PC-9 (cell line): ENCODE data around the gene WDR53. TPM values are rescaled to one million over a fixed set of nuclear protein-coding genes. Genes with fewer than 3 reads are reported as not detected.
A peak's percentile ranks its signal among the peaks of the same experiment; 100 is the strongest.

Experiments used
- BruUV-seq: library from RNA; stranded (reverse); fragments of 400-500 nt; replicated peaks from 2 replicates; lab custom pipeline; 2021; lab: Mats Ljungman, UMichigan
- CTCF ChIA-PET: fragments of 300-600 bp; sonication (Branson Sonifier 250); formaldehyde crosslinking; loops from one replicate; lab custom pipeline; 2022; ENCODE audit warnings: antibody characterized with exemption; lab: Charles Lee
- POLR2A ChIA-PET: fragments of 300-600 bp; sonication (Branson Sonifier 250); formaldehyde crosslinking; loops from one replicate; lab custom pipeline; 2022; ENCODE audit warnings: antibody characterized with exemption; ENCODE audit not compliant: unreplicated experiment; lab: Charles Lee
- DNase-seq, 2 experiments: peaks; one replicate each; pipeline versions ENCODE4 v3.0.0 to v3.0.0-alpha.2; 2015 to 2022; ENCODE audit warnings: mixed read lengths in 1 of 2
- H2AFZ ChIP-seq: fragments of 200-600 bp; sonication (generic); 2 replicates; pipeline ENCODE4 v1.8.1; 2017; ENCODE audit warnings: antibody characterized with exemption
- H3F3A ChIP-seq: fragments of 200-600 bp; sonication (generic); 2 replicates; pipeline ENCODE4 v1.8.1; 2017; ENCODE audit warnings: antibody characterized with exemption, mild to moderate bottlenecking, low read depth; ENCODE audit not compliant: insufficient read depth
- H3K27ac ChIP-seq: fragments of 200-600 bp; sonication (generic); 2 replicates; pipeline ENCODE4 v1.6.1; 2016; ENCODE audit warnings: mixed run types
- H3K27me3 ChIP-seq: fragments of 200-600 bp; sonication (generic); 2 replicates; pipeline ENCODE4 v1.6.1; 2016; ENCODE audit warnings: low read depth, mixed run types; ENCODE audit not compliant: insufficient read depth
- H3K36me3 ChIP-seq: fragments of 200-600 bp; sonication (generic); 2 replicates; pipeline ENCODE4 v1.6.1; 2016; ENCODE audit warnings: low read depth, mixed run types
- H3K4me1 ChIP-seq: fragments of 200-600 bp; sonication (generic); replicated peaks from 2 replicates; pipeline ENCODE4 v1.6.1; 2016; ENCODE audit warnings: mixed run types; ENCODE audit not compliant: insufficient read depth
- H3K4me2 ChIP-seq: fragments of 200-600 bp; sonication (generic); 2 replicates; pipeline ENCODE4 v1.6.1; 2017; ENCODE audit warnings: mixed run types
- H3K4me3 ChIP-seq: fragments of 200-600 bp; sonication (generic); 2 replicates; pipeline ENCODE4 v1.6.1; 2016; ENCODE audit warnings: mixed run types
- H3K79me2 ChIP-seq: fragments of 200-600 bp; sonication (generic); 2 replicates; pipeline ENCODE4 v1.6.1; 2017; ENCODE audit warnings: low read depth, mixed run types
- H3K9me2 ChIP-seq: fragments of 200-600 bp; sonication (generic); 2 replicates; pipeline ENCODE4 v1.8.1; 2017; ENCODE audit warnings: mild to moderate bottlenecking; ENCODE audit not compliant: insufficient read depth
- H3K9me3 ChIP-seq: fragments of 200-600 bp; sonication (generic); 2 replicates; pipeline ENCODE4 v1.8.1; 2016; ENCODE audit warnings: low read depth; ENCODE audit not compliant: insufficient read depth
- H4K20me1 ChIP-seq: fragments of 200-600 bp; sonication (generic); 2 replicates; pipeline ENCODE4 v1.8.1; 2017; ENCODE audit not compliant: insufficient read depth
- EZH2 ChIP-seq: fragments of 200-600 bp; sonication (generic); IDR thresholded peaks from 2 replicates; pipeline ENCODE4 v1.8.0; 2017; ENCODE audit warnings: antibody characterized with exemption, low read depth
- intact Hi-C: fragments of 100-400 bp; cut with micrococcal nuclease; formaldehyde crosslinking; loops from one replicate; pipeline ENCODE4 v1.10.0; 2022; ENCODE audit not compliant: unreplicated experiment
- total RNA-seq: library from RNA; stranded (reverse); gene quantifications from 2 replicates; pipeline ENCODE4 v1.2.3, GENCODE V29; 2021
- TF ChIP-seq, protein P1 (sequence below): fragments of 200-600 bp; sonication (generic); conservative IDR thresholded peaks from 2 replicates; pipeline ENCODE4 v1.6.1; 2017; ENCODE audit warnings: mixed run types, antibody characterized with exemption, mild to moderate bottlenecking, moderate library complexity

WDR53 gene
- total RNA-seq, 1 experiment from 2014 or later: 34.8 TPM

DNA sequence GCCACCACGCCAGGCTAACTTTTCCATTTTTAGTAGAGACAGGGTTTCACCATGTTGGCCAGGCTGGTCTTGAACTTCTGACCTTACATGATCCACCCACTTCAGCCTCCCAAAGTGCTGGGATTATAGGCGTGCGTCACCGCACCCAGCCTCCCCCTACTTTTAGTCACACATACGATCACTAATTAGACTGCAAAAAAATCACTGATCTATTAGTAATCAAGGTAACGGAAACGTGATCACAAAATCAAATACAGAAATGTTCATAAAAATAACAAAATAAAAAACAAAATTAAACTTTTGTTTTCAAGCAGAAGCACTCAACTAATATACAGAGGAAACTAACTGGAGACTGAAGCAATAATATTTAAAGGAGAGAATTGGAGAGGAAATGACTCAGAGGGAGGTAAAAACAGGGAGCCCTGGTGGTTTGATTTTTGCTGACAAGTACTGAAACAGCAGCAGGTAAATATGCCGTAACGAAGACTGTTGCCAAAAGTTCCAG is 4.6 kb downstream of the WDR53 start:
- Histone ChIP-seq H3K79me2 (peaks cover 37% of the 10 kb centered on the region), H3K4me1 (peaks cover 43% of the 10 kb centered on the region), H3F3A (peaks cover 44% of the 10 kb centered on the region), H3K9me2 (no peaks in the 10 kb centered on the region), H3K9me3 (no peaks in the 10 kb centered on the region), H2AFZ (no peak overlapping the region; the same call in 1 of the 2 replicates), H3K27me3 (no peaks in the 10 kb centered on the region), H3K4me2 (peak overlapping the region; percentile 42), H4K20me1 (no peaks in the 10 kb centered on the region), H3K36me3 (peaks cover 10% of the 10 kb centered on the region; the same call in 1 of the 2 replicates), H3K4me3 (peak overlapping the region; percentile 11; the same call in 1 of the 2 replicates), H3K27ac (peak overlapping the region; percentile 71)
- CTCF ChIA-PET: interaction anchor here (0.6 to 1.2 kb wide), 3 partner anchors 18 to 544 kb away, joined by 3 to 9 read pairs (median 6); no protein-coding TSS in a partner anchor
- TF ChIP-seq, protein P1, sequence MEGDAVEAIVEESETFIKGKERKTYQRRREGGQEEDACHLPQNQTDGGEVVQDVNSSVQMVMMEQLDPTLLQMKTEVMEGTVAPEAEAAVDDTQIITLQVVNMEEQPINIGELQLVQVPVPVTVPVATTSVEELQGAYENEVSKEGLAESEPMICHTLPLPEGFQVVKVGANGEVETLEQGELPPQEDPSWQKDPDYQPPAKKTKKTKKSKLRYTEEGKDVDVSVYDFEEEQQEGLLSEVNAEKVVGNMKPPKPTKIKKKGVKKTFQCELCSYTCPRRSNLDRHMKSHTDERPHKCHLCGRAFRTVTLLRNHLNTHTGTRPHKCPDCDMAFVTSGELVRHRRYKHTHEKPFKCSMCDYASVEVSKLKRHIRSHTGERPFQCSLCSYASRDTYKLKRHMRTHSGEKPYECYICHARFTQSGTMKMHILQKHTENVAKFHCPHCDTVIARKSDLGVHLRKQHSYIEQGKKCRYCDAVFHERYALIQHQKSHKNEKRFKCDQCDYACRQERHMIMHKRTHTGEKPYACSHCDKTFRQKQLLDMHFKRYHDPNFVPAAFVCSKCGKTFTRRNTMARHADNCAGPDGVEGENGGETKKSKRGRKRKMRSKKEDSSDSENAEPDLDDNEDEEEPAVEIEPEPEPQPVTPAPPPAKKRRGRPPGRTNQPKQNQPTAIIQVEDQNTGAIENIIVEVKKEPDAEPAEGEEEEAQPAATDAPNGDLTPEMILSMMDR: no peak
- TF ChIP-seq EZH2: no peak
- peak; percentile 31 to 76 for DNase-seq
- POLR2A ChIA-PET: interaction anchor here (0.6 kb wide), 1 partner anchor 68 kb away, joined by 3 read pairs; no protein-coding TSS in a partner anchor
- intact Hi-C loops: loop anchor here (2.0 kb wide), 1 partner anchor 27 kb away; no protein-coding TSS in a partner anchor
- no TSS peak for BruUV-seq

DNA sequence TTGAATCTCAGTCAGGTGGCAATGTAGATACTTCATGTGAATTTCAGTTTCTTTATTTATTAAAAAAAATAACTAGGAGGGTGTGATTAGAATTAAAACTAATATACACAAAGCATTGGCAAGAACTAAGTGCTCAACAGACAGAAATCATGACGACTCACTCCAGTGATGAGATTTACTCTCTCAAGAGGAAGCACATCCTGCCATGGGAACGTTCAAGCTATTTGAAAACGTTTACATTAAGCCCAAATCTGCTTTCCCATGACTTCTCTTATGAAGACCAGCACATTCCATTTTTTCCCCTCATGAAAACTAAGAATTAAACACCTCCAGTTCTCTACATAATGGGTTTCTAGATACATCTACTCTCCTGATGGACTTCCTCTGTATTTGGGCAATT is 8.5 kb downstream of the WDR53 start:
- intact Hi-C loops: no loop called here
- Histone ChIP-seq H3K4me1 (peaks cover 35% of the 10 kb centered on the region), H3K9me2 (no peaks in the 10 kb centered on the region), H3K4me2 (no peak overlapping the region), H3K27me3 (no peaks in the 10 kb centered on the region), H2AFZ (no peak overlapping the region), H3K4me3 (no peak overlapping the region), H3K27ac (peak overlapping the region; percentile 75; the same call in 1 of the 2 replicates), H3K9me3 (no peaks in the 10 kb centered on the region), H3K79me2 (peaks cover 12% of the 10 kb centered on the region; the same call in 1 of the 2 replicates), H3F3A (peaks cover 41% of the 10 kb centered on the region), H3K36me3 (peaks cover 10% of the 10 kb centered on the region; the same call in 1 of the 2 replicates), H4K20me1 (no peaks in the 10 kb centered on the region)
- no peak for TF ChIP-seq EZH2
- TF ChIP-seq, protein P1: no peak
- no peak for DNase-seq
- ChIA-PET CTCF (no interaction called here), POLR2A (interaction anchor here (0.6 to 0.8 kb wide), 2 partner anchors 167 to 350 kb away, joined by 4 read pairs; no protein-coding TSS in a partner anchor)
- no TSS peak for BruUV-seq

DNA sequence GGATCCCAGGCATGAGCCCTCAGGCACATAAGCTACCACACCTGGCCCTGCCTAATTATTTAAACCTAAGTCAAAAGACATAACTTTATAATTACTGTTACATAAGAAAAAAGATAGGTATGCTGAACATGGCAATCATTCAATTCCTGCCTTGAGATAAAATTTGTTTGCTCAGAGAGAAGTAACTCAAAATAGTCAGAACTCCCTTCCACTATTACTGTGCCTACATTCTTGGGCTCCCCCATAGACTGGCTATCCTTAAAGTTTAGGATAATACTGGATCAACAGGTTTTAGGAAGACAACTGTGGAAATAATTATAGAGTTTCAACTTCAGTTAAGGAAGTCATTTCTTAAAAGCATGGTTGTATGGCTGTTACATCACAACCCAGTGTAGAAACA is 9.9 kb downstream of the WDR53 start:
- Histone ChIP-seq H3K9me3 (no peaks in the 10 kb centered on the region), H3K4me1 (peaks cover 21% of the 10 kb centered on the region), H3K79me2 (peaks cover 12% of the 10 kb centered on the region; the same call in 1 of the 2 replicates), H4K20me1 (no peaks in the 10 kb centered on the region), H3K9me2 (no peaks in the 10 kb centered on the region), H3F3A (peaks cover 28% of the 10 kb centered on the region), H2AFZ (no peak overlapping the region), H3K36me3 (peaks cover 10% of the 10 kb centered on the region; the same call in 1 of the 2 replicates), H3K27ac (peak overlapping the region; percentile 75), H3K27me3 (no peaks in the 10 kb centered on the region), H3K4me3 (no peak overlapping the region), H3K4me2 (peak overlapping the region; percentile 32)
- BruUV-seq: no TSS peak
- ChIA-PET CTCF (interaction anchor here (0.7 kb wide), 1 partner anchor 64 kb away, joined by 3 read pairs; no protein-coding TSS in a partner anchor), POLR2A (no interaction called here)
- intact Hi-C loops: no loop called here
- peak in 1 of 2 experiments; percentile 82 for DNase-seq
- no peak for TF ChIP-seq EZH2
- TF ChIP-seq, protein P1: no peak
